Stimulated activated CD4-positive, alpha-beta T cell treated with anti-CD3 and anti-CD28 coated beads, Interleukin-2, amount 100 ng/mL, for 48 hours (primary cell): ENCODE measurements around the gene CELF4.

Experiments used
- DNase-seq, 2 donors: peaks; one replicate each; pipeline ENCODE4 v3.0.0-alpha.2; 2020

CELF4 gene

GRCh38 chr18:37571266-37571665 is 5.7 kb upstream of the CELF4 start:
- no peak for DNase-seq

- no peak for DNase-seq
Measured at GRCh38 chr18:37570336-37570930, 4.8 kb upstream of the CELF4 start.

GRCh38 chr18:37568671-37569070 is 3.1 kb upstream of the CELF4 start:
- no peak for DNase-seq

GRCh38 chr18:37567994-37568359 is 2.4 kb upstream of the CELF4 start:
- no peak for DNase-seq

- DNase-seq, result no peak
Measured at GRCh38 chr18:37567061-37567993, 1.7 kb upstream of the CELF4 start.

GRCh38 chr18:37566479-37567060 is 972 bp upstream of the CELF4 start:
- DNase-seq, result no peak

- DNase-seq, result no peak
Measured at GRCh38 chr18:37565977-37566478, 430 bp upstream of the CELF4 start.

GRCh38 chr18:37564711-37565100 is 892 bp downstream of the CELF4 start:
- DNase-seq, result no peak

- no peak for DNase-seq
Measured at GRCh38 chr18:37563931-37564392, 1.6 kb downstream of the CELF4 start.

GRCh38 chr18:37561986-37562385 is 3.6 kb downstream of the CELF4 start:
- no peak for DNase-seq

- DNase-seq, result no peak
Measured at GRCh38 chr18:37560003-37560402, 5.6 kb downstream of the CELF4 start.

GRCh38 chr18:37559194-37559593 is 6.4 kb downstream of the CELF4 start:
- no peak for DNase-seq

- no peak for DNase-seq
Measured at GRCh38 chr18:37554399-37554787, 11.2 kb downstream of the CELF4 start.

- no peak for DNase-seq
Measured at GRCh38 chr18:37553633-37554398, 11.8 kb downstream of the CELF4 start.

- no peak for DNase-seq
Measured at GRCh38 chr18:37552286-37552685, 13.3 kb downstream of the CELF4 start.

GRCh38 chr18:37551846-37552245 is 13.8 kb downstream of the CELF4 start:
- no peak for DNase-seq

- no peak for DNase-seq
Measured at GRCh38 chr18:37551249-37551648, 14.3 kb downstream of the CELF4 start.

- DNase-seq, result no peak
Measured at GRCh38 chr18:37550118-37550875, 15.3 kb downstream of the CELF4 start.

- DNase-seq, result no peak
Measured at GRCh38 chr18:37548679-37549289, 16.8 kb downstream of the CELF4 start.

- no peak for DNase-seq
Measured at GRCh38 chr18:37547196-37547827, 18.3 kb downstream of the CELF4 start.

- DNase-seq, result no peak
Measured at GRCh38 chr18:37546651-37547050, 18.9 kb downstream of the CELF4 start.

- no peak for DNase-seq
Measured at GRCh38 chr18:37546272-37546537, 19.4 kb downstream of the CELF4 start.
